Measurements from ENCODE around the gene EXOC6. TPM values are rescaled to one million over a fixed set of nuclear protein-coding genes. Genes with fewer than 3 reads are reported as not detected.

Gene EXOC6
- polyA plus RNA-seq, 1 donor from 2014 or later = 26.3 TPM

Small RNA genes lying within 50 kb of the gene (small RNA-seq; reads per million reads assigned to genes)
- gene AL392103.1 = 0 reads per million in 3 experiments

Other genes starting within 250 kb of the EXOC6 start
- gene HHEX, start 158.6 kb upstream of the EXOC6 start, polyA plus RNA-seq = not detected in 2 replicates
- not detected in 2 replicates for gene CYP26C1, start 212.3 kb downstream of the EXOC6 start, polyA plus RNA-seq
- gene CYP26A1, start 225.4 kb downstream of the EXOC6 start, polyA plus RNA-seq = 0.64 and 0.77 TPM in 2 replicates

Data from neural cell (in vitro differentiated cells).